ENCODE results near the gene C14orf119. TPM values are rescaled to one million over a fixed set of nuclear protein-coding genes. Genes with fewer than 3 reads are reported as not detected.

Gene C14orf119
- total RNA-seq, 1 experiment from 2014 or later = 46.8 TPM

DNA sequence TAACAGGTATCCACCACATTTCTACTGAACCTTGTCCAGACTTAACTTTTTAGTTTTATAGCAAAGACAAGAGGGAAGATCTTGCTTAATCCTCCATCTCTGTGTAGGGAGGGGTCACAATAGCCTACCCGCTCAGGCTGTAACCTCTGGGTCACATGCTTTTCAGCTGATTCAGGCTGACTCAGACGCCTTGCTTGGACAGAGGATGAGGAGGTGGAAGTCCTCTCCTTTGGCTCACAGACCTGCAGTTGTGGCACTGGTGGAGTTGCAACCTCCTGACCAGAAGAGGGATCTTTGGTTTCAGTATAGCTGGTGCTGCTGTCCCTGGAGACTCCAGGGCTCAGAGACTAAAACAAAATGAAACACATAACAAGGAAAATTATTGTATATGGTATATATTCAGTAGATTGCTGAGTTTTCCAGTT, 16.6 kb upstream of the C14orf119 start (continued):
- TF ChIP-seq TCF7L2 (IDR thresholded peaks at IDR 0.05; ENCODE audit: borderline replicate concordance, extremely low read depth, insufficient read depth, insufficient read length) = no peak
- no peak for TF ChIP-seq POLR2A (IDR thresholded peaks at IDR 0.05; ENCODE audit: borderline replicate concordance, extremely low read depth, insufficient read depth, insufficient read length)
- TF ChIP-seq CEBPB (IDR thresholded peaks at IDR 0.05; ENCODE audit: low read depth) = peak; percentile 42; the same call in 1 of the 2 replicates
- TF ChIP-seq, protein P1, sequence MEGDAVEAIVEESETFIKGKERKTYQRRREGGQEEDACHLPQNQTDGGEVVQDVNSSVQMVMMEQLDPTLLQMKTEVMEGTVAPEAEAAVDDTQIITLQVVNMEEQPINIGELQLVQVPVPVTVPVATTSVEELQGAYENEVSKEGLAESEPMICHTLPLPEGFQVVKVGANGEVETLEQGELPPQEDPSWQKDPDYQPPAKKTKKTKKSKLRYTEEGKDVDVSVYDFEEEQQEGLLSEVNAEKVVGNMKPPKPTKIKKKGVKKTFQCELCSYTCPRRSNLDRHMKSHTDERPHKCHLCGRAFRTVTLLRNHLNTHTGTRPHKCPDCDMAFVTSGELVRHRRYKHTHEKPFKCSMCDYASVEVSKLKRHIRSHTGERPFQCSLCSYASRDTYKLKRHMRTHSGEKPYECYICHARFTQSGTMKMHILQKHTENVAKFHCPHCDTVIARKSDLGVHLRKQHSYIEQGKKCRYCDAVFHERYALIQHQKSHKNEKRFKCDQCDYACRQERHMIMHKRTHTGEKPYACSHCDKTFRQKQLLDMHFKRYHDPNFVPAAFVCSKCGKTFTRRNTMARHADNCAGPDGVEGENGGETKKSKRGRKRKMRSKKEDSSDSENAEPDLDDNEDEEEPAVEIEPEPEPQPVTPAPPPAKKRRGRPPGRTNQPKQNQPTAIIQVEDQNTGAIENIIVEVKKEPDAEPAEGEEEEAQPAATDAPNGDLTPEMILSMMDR (IDR thresholded peaks at IDR 0.05 in 2 of 3, conservative IDR thresholded peaks at IDR 0.05 in 1 of 3; ENCODE audit: borderline replicate concordance in 1 of 3, insufficient read depth in 1 of 3, low read depth in 2 of 3, low read length in 2 of 3) = no peak
- TF ChIP-seq ELF1 (IDR thresholded peaks at IDR 0.05; ENCODE audit: borderline replicate concordance, low read depth) = no peak
- TF ChIP-seq POLR2AphosphoS5 (IDR thresholded peaks at IDR 0.05; ENCODE audit: low read depth, low read length) = 0 out of 2 replicates have a peak, but pooled peaks have one; percentile 23
- no peak for TF ChIP-seq RAD21 (IDR thresholded peaks at IDR 0.05; ENCODE audit: low read depth)
- TF ChIP-seq SRF (IDR thresholded peaks at IDR 0.05; ENCODE audit: low read depth) = 0 out of 2 replicates have a peak, but pooled peaks have one; percentile 21
- TF ChIP-seq EZH2 (IDR thresholded peaks at IDR 0.05) = no peak
- peak; percentile 61 for TF ChIP-seq JUND (IDR thresholded peaks at IDR 0.05)

DNA sequence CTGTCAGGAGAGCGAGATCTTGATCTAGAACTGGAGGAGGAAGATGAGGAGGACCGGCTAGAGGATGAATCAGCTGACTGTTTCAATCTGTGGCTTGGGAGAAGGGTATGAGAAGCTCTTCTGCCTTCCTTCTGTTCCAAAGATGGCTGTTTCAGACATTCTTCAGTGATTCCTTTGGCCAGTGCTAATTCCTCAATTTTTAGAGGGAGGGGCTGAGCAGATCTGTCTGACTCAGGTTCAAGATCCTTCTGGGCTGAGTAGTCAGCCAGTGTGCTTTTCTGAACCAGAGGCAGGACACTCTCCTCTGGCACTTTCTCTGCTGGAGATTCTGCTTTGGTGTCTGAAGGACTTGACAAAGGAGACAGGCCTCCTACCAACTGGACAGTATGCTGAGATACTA, 15.6 kb upstream of the C14orf119 start:
- no peak for ATAC-seq
- no peak overlapping the region for H2AFZ ChIP-seq (ENCODE audit: low read depth, low read length, poor library complexity, severe bottlenecking)
- H3K27me3 ChIP-seq (ENCODE audit: insufficient read depth, low read length) = no peaks in the 10 kb centered on the region
- H3K9me3 ChIP-seq (ENCODE audit: control insufficient read depth in 1 of 2, insufficient read depth in 1 of 2, low read depth in 1 of 2, low read length in 2 of 2) = no peaks in the 10 kb centered on the region
- no peak overlapping the region for H3K9ac ChIP-seq (ENCODE audit: low read length)
- H3K79me2 ChIP-seq (ENCODE audit: insufficient read depth, low read length) = peaks cover 24% of the 10 kb centered on the region
- no peaks in the 10 kb centered on the region for H3K9me2 ChIP-seq (ENCODE audit: insufficient read depth)
- peak overlapping the region; percentile 45 for H3K4me2 ChIP-seq (ENCODE audit: low read length)
- ChIA-PET POLR2A (no interaction called here), CTCF (interaction anchor here (3.5 to 3.6 kb wide), 2 partner anchors 8 to 11 kb away, joined by 12 to 51 read pairs; no protein-coding TSS in a partner anchor), RAD21 (ENCODE audit: low non-redundant PET in 1 of 2, low total read pairs in 2 of 2, uncharacterized antibody in 2 of 2, unreplicated experiment in 2 of 2) (no interaction called here)
- DNase-seq (ENCODE audit: low read depth, low spot score) = no peak
- H3K4me3 ChIP-seq (replicated peaks in 1 of 2; ENCODE audit: low read depth in 1 of 2, low read length in 2 of 2) = no peak overlapping the region
- intact Hi-C loops (cut with micrococcal nuclease) = no loop called here
- peaks cover 63 to 69% of the 10 kb centered on the region in 2 experiments for H3K36me3 ChIP-seq (ENCODE audit: control insufficient read depth in 1 of 2, insufficient read depth in 2 of 2, low read length in 2 of 2)
- no TSS peak for BruUV-seq (replicated peaks)
- no peaks in the 10 kb centered on the region for H4K20me1 ChIP-seq (ENCODE audit: insufficient read depth)
- 0 out of 2 replicates have a peak overlapping the region, but pooled peaks have one; percentile 5 for H3K27ac ChIP-seq (ENCODE audit: low read depth, low read length)
- peaks cover 13 to 42% of the 10 kb centered on the region in 2 experiments for H3K4me1 ChIP-seq (ENCODE audit: control insufficient read depth in 1 of 2, insufficient read depth in 2 of 2, low read length in 2 of 2)
- TF ChIP-seq CBX3 (IDR thresholded peaks at IDR 0.05; ENCODE audit: low read depth) = no peak
- no peak for TF ChIP-seq YY1 (IDR thresholded peaks at IDR 0.05; ENCODE audit: extremely low read depth, insufficient replicate concordance, low read depth, low read length)
- TF ChIP-seq RAD21 (IDR thresholded peaks at IDR 0.05; ENCODE audit: low read depth) = no peak
- TF ChIP-seq, protein P2, sequence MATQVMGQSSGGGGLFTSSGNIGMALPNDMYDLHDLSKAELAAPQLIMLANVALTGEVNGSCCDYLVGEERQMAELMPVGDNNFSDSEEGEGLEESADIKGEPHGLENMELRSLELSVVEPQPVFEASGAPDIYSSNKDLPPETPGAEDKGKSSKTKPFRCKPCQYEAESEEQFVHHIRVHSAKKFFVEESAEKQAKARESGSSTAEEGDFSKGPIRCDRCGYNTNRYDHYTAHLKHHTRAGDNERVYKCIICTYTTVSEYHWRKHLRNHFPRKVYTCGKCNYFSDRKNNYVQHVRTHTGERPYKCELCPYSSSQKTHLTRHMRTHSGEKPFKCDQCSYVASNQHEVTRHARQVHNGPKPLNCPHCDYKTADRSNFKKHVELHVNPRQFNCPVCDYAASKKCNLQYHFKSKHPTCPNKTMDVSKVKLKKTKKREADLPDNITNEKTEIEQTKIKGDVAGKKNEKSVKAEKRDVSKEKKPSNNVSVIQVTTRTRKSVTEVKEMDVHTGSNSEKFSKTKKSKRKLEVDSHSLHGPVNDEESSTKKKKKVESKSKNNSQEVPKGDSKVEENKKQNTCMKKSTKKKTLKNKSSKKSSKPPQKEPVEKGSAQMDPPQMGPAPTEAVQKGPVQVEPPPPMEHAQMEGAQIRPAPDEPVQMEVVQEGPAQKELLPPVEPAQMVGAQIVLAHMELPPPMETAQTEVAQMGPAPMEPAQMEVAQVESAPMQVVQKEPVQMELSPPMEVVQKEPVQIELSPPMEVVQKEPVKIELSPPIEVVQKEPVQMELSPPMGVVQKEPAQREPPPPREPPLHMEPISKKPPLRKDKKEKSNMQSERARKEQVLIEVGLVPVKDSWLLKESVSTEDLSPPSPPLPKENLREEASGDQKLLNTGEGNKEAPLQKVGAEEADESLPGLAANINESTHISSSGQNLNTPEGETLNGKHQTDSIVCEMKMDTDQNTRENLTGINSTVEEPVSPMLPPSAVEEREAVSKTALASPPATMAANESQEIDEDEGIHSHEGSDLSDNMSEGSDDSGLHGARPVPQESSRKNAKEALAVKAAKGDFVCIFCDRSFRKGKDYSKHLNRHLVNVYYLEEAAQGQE (IDR thresholded peaks at IDR 0.05; ENCODE audit: low read depth) = no peak
- no peak for TF ChIP-seq TCF7L2 (IDR thresholded peaks at IDR 0.05; ENCODE audit: borderline replicate concordance, extremely low read depth, insufficient read depth, insufficient read length)
- TF ChIP-seq EGR1 (IDR thresholded peaks at IDR 0.05; ENCODE audit: low read depth) = no peak
- TF ChIP-seq SP1 (IDR thresholded peaks at IDR 0.05; ENCODE audit: low read depth) = no peak
- TF ChIP-seq ZNF274 (IDR thresholded peaks at IDR 0.05; ENCODE audit: low read depth, low read length) = no peak
- TF ChIP-seq, protein P3, sequence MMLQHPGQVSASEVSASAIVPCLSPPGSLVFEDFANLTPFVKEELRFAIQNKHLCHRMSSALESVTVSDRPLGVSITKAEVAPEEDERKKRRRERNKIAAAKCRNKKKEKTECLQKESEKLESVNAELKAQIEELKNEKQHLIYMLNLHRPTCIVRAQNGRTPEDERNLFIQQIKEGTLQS (IDR thresholded peaks at IDR 0.05) = no peak
- TF ChIP-seq, protein P1 (IDR thresholded peaks at IDR 0.05 in 2 of 3, conservative IDR thresholded peaks at IDR 0.05 in 1 of 3; ENCODE audit: borderline replicate concordance in 1 of 3, insufficient read depth in 1 of 3, low read depth in 2 of 3, low read length in 2 of 3) = no peak
- no peak for TF ChIP-seq SRF (IDR thresholded peaks at IDR 0.05; ENCODE audit: low read depth)

Measured in HCT116 (cell line).